ENCODE measurements around the gene NOTCH1.

NOTCH1 gene

GRCh38 chr9:136486131-136486530 lies 59.7 kb downstream of the NOTCH1 start:
- H3K4me3 ChIP-seq (replicated peaks; ENCODE audit: insufficient read depth, low read length), result no peak overlapping the region
- no peaks in the 10 kb centered on the region for H3K27me3 ChIP-seq (ENCODE audit: insufficient read depth, poor library complexity, severe bottlenecking)
- TF ChIP-seq SPI1 (IDR thresholded peaks at IDR 0.05; ENCODE audit: borderline replicate concordance, low read depth), result no peak
- TF ChIP-seq GABPA (IDR thresholded peaks at IDR 0.05; ENCODE audit: low read depth), result no peak
- TF ChIP-seq, protein P1, sequence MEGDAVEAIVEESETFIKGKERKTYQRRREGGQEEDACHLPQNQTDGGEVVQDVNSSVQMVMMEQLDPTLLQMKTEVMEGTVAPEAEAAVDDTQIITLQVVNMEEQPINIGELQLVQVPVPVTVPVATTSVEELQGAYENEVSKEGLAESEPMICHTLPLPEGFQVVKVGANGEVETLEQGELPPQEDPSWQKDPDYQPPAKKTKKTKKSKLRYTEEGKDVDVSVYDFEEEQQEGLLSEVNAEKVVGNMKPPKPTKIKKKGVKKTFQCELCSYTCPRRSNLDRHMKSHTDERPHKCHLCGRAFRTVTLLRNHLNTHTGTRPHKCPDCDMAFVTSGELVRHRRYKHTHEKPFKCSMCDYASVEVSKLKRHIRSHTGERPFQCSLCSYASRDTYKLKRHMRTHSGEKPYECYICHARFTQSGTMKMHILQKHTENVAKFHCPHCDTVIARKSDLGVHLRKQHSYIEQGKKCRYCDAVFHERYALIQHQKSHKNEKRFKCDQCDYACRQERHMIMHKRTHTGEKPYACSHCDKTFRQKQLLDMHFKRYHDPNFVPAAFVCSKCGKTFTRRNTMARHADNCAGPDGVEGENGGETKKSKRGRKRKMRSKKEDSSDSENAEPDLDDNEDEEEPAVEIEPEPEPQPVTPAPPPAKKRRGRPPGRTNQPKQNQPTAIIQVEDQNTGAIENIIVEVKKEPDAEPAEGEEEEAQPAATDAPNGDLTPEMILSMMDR (IDR thresholded peaks at IDR 0.05; ENCODE audit: insufficient read depth, low read length), result no peak
- no peak for TF ChIP-seq POLR2AphosphoS5 (IDR thresholded peaks at IDR 0.05; ENCODE audit: low read depth)
- TF ChIP-seq, protein P2, sequence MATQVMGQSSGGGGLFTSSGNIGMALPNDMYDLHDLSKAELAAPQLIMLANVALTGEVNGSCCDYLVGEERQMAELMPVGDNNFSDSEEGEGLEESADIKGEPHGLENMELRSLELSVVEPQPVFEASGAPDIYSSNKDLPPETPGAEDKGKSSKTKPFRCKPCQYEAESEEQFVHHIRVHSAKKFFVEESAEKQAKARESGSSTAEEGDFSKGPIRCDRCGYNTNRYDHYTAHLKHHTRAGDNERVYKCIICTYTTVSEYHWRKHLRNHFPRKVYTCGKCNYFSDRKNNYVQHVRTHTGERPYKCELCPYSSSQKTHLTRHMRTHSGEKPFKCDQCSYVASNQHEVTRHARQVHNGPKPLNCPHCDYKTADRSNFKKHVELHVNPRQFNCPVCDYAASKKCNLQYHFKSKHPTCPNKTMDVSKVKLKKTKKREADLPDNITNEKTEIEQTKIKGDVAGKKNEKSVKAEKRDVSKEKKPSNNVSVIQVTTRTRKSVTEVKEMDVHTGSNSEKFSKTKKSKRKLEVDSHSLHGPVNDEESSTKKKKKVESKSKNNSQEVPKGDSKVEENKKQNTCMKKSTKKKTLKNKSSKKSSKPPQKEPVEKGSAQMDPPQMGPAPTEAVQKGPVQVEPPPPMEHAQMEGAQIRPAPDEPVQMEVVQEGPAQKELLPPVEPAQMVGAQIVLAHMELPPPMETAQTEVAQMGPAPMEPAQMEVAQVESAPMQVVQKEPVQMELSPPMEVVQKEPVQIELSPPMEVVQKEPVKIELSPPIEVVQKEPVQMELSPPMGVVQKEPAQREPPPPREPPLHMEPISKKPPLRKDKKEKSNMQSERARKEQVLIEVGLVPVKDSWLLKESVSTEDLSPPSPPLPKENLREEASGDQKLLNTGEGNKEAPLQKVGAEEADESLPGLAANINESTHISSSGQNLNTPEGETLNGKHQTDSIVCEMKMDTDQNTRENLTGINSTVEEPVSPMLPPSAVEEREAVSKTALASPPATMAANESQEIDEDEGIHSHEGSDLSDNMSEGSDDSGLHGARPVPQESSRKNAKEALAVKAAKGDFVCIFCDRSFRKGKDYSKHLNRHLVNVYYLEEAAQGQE (IDR thresholded peaks at IDR 0.05; ENCODE audit: insufficient replicate concordance, low read depth), result no peak
- DNase-seq (ENCODE audit: low read depth in 1 of 2, low spot score in 1 of 2), result no peak
- H3K27ac ChIP-seq (replicated peaks), result no peak overlapping the region

GRCh38 chr9:136485049-136486045 lies 60.5 kb downstream of the NOTCH1 start:
- TF ChIP-seq, protein P1 (IDR thresholded peaks at IDR 0.05; ENCODE audit: insufficient read depth, low read length), result peak; percentile 89
- no peak for TF ChIP-seq POLR2AphosphoS5 (IDR thresholded peaks at IDR 0.05; ENCODE audit: low read depth)
- no peak overlapping the region for H3K4me3 ChIP-seq (replicated peaks; ENCODE audit: insufficient read depth, low read length)
- H3K27ac ChIP-seq (replicated peaks), result no peak overlapping the region
- peak; percentile 41 to 83 for DNase-seq (ENCODE audit: low read depth in 1 of 2, low spot score in 1 of 2)
- no peaks in the 10 kb centered on the region for H3K27me3 ChIP-seq (ENCODE audit: insufficient read depth, poor library complexity, severe bottlenecking)

DNA sequence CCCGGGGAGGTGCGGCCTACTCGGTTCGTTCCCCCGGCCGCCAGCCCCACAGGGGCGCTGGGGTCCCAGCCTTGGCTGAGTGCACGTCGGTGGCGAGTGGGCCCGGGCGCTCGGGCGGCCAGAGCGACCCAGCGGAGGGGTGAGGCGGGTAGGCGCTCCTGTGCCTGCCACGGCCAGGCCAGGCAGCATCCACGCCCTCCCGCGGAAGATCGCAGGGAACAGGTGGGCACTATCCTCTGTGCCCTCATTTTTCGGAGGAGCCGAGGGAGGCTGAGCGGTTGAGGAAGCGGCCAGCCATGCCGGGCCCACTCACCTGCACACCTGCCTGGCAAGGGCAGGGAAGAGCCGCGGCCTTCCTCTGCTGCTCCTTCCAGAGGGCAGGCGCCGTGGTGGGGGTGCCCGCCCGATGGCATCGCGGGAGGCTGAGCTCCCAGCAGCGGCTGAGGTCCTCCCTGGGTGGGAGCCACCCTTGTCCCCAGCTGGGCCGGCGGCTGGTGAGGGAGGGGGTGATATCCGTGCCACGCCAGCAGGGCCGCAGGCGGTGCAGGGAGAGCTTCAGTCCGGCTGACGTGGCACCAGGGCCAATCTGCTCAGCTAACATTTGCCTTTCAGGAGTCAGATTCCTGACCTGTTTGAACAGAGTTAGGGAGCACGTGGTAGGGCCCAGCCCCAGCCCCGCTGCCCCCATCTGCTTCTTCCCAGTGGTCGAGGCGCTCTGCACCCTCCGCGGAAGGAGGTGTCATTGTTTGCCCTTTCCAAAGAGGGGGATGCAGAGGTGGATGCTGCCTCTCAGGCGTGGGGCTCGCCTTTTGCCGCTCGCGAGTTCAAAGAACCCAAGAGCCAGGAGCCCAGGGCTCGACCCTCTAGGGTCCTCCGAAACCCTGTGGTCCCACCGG lies 61.4 kb downstream of the NOTCH1 start:
- H3K27me3 ChIP-seq (ENCODE audit: insufficient read depth, poor library complexity, severe bottlenecking), result no peaks in the 10 kb centered on the region
- no peak for DNase-seq (ENCODE audit: low read depth in 1 of 2, low spot score in 1 of 2)
- peak overlapping the region; percentile 9; the same call in 1 of the 2 replicates for H3K27ac ChIP-seq (replicated peaks)
- TF ChIP-seq POLR2AphosphoS5 (IDR thresholded peaks at IDR 0.05; ENCODE audit: low read depth) (no peak), SPI1 (IDR thresholded peaks at IDR 0.05; ENCODE audit: borderline replicate concordance, low read depth) (no peak), GABPA (IDR thresholded peaks at IDR 0.05; ENCODE audit: low read depth) (no peak)
- TF ChIP-seq, protein P1 (IDR thresholded peaks at IDR 0.05; ENCODE audit: insufficient read depth, low read length), result no peak
- TF ChIP-seq, protein P2 (IDR thresholded peaks at IDR 0.05; ENCODE audit: insufficient replicate concordance, low read depth), result no peak
- peak overlapping the region; percentile 55 for H3K4me3 ChIP-seq (replicated peaks; ENCODE audit: insufficient read depth, low read length)

Data from HL-60 (cell line).